SJCRH30 (cell line): ENCODE results near the gene JPH2. TPM values are rescaled to one million over a fixed set of nuclear protein-coding genes. Genes with fewer than 3 reads are reported as not detected.
A peak's percentile ranks its signal among the peaks of the same experiment; 100 is the strongest.

ENCODE experiments used
- DNase-seq, 2 experiments: peaks; one replicate each; pipeline ENCODE4 v3.0.0-alpha.2; 2015 to 2020
- H3K27ac ChIP-seq: fragments of 250-450 bp; sonication (Bioruptor Pico); 2 replicates; pipeline ENCODE4 v1.5.1; 2020; ENCODE audit warnings: mild to moderate bottlenecking, moderate library complexity
- H3K27me3 ChIP-seq: fragments of 250-450 bp; sonication (Bioruptor Pico); 2 replicates; pipeline ENCODE4 v1.5.1; 2020; ENCODE audit warnings: mild to moderate bottlenecking, moderate library complexity
- H3K36me3 ChIP-seq: fragments of 250-450 bp; sonication (Bioruptor Pico); 2 replicates; pipeline ENCODE4 v1.5.1; 2020; ENCODE audit warnings: mild to moderate bottlenecking, moderate library complexity
- H3K4me1 ChIP-seq: fragments of 250-450 bp; sonication (Bioruptor Pico); 2 replicates; pipeline ENCODE4 v1.5.1; 2020; ENCODE audit warnings: mild to moderate bottlenecking, moderate library complexity
- H3K4me3 ChIP-seq: fragments of 250-450 bp; sonication (Bioruptor Pico); 2 replicates; pipeline ENCODE4 v1.5.1; 2020; ENCODE audit warnings: mild to moderate bottlenecking, moderate library complexity
- H3K9me3 ChIP-seq: fragments of 250-450 bp; sonication (Bioruptor Pico); replicated peaks from 2 replicates; pipeline ENCODE4 v1.5.1; 2020; ENCODE audit warnings: mild to moderate bottlenecking, moderate library complexity
- total RNA-seq: library from RNA; depleted of rRNA; stranded (reverse); fragments of >200 nt; shearing (Covaris generic); gene quantifications from 2 replicates; pipeline ENCODE4 v1.2.3, GENCODE V29; 2014

Gene JPH2
- total RNA-seq, 1 experiment from 2014 or later = 7.4 TPM

GRCh38 chr20:44104798-44105517 is 82.0 kb downstream of the JPH2 start:
- Histone ChIP-seq H3K4me3 (no peak overlapping the region), H3K4me1 (peaks cover 21% of the 10 kb centered on the region), H3K9me3 (peaks cover 19% of the 10 kb centered on the region), H3K27ac (no peak overlapping the region), H3K27me3 (no peaks in the 10 kb centered on the region), H3K36me3 (no peaks in the 10 kb centered on the region)
- DNase-seq = peak; percentile 95 to 99

- H3K27ac ChIP-seq = no peak overlapping the region
- H3K36me3 ChIP-seq = no peaks in the 10 kb centered on the region
Observed at GRCh38 chr20:44102582-44102981, 84.4 kb downstream of the JPH2 start.

GRCh38 chr20:44099832-44100231 is 87.2 kb downstream of the JPH2 start:
- Histone ChIP-seq H3K27ac (no peak overlapping the region), H3K9me3 (peaks cover 9% of the 10 kb centered on the region; the same call in 1 of the 2 replicates), H3K4me1 (peaks cover 9% of the 10 kb centered on the region), H3K36me3 (no peaks in the 10 kb centered on the region), H3K4me3 (no peak overlapping the region), H3K27me3 (no peaks in the 10 kb centered on the region)
- DNase-seq = no peak

More at GRCh38 chr20:44102582-44102981, 84.4 kb downstream of the JPH2 start:
- Histone ChIP-seq H3K9me3 (peaks cover 9% of the 10 kb centered on the region; the same call in 1 of the 2 replicates), H3K4me3 (no peak overlapping the region), H3K27me3 (no peaks in the 10 kb centered on the region), H3K4me1 (peaks cover 25% of the 10 kb centered on the region)
- DNase-seq = no peak

- peaks cover 5% of the 10 kb centered on the region; the same call in 1 of the 2 replicates for H3K4me1 ChIP-seq
- H3K4me3 ChIP-seq = no peak overlapping the region
- no peak for DNase-seq
- H3K36me3 ChIP-seq = no peaks in the 10 kb centered on the region
- H3K27ac ChIP-seq = no peak overlapping the region
- no peaks in the 10 kb centered on the region for H3K27me3 ChIP-seq
- H3K9me3 ChIP-seq = peaks cover 9% of the 10 kb centered on the region; the same call in 1 of the 2 replicates
Observed at GRCh38 chr20:44098657-44099056, 88.3 kb downstream of the JPH2 start.

GRCh38 chr20:44098256-44098630 is 88.7 kb downstream of the JPH2 start:
- H3K36me3 ChIP-seq = no peaks in the 10 kb centered on the region
- DNase-seq = no peak
- no peak overlapping the region for H3K27ac ChIP-seq
- H3K4me3 ChIP-seq = no peak overlapping the region
- H3K9me3 ChIP-seq = peaks cover 9% of the 10 kb centered on the region; the same call in 1 of the 2 replicates
- no peaks in the 10 kb centered on the region for H3K27me3 ChIP-seq
- H3K4me1 ChIP-seq = peaks cover 5% of the 10 kb centered on the region; the same call in 1 of the 2 replicates

GRCh38 chr20:44097521-44098255 is 89.3 kb downstream of the JPH2 start:
- no peak for DNase-seq

GRCh38 chr20:44095831-44096230 is 91.2 kb downstream of the JPH2 start:
- DNase-seq = no peak
- no peak overlapping the region for H3K27ac ChIP-seq
- no peaks in the 10 kb centered on the region for H3K9me3 ChIP-seq
- H3K4me1 ChIP-seq = peaks cover 5% of the 10 kb centered on the region; the same call in 1 of the 2 replicates
- H3K27me3 ChIP-seq = no peaks in the 10 kb centered on the region
- no peak overlapping the region for H3K4me3 ChIP-seq
- no peaks in the 10 kb centered on the region for H3K36me3 ChIP-seq

More at GRCh38 chr20:44097521-44098255, 89.3 kb downstream of the JPH2 start:
- H3K27me3 ChIP-seq = no peaks in the 10 kb centered on the region
- no peak overlapping the region for H3K4me3 ChIP-seq
- H3K36me3 ChIP-seq = no peaks in the 10 kb centered on the region
- H3K4me1 ChIP-seq = peaks cover 5% of the 10 kb centered on the region; the same call in 1 of the 2 replicates
- H3K27ac ChIP-seq = no peak overlapping the region
- H3K9me3 ChIP-seq = peaks cover 9% of the 10 kb centered on the region; the same call in 1 of the 2 replicates

- peaks cover 8% of the 10 kb centered on the region; the same call in 1 of the 2 replicates for H3K4me1 ChIP-seq
- no peak overlapping the region for H3K4me3 ChIP-seq
- no peaks in the 10 kb centered on the region for H3K36me3 ChIP-seq
- no peaks in the 10 kb centered on the region for H3K9me3 ChIP-seq
- no peak for DNase-seq
- H3K27ac ChIP-seq = no peak overlapping the region
- no peaks in the 10 kb centered on the region for H3K27me3 ChIP-seq
Observed at GRCh38 chr20:44093249-44093582, 93.8 kb downstream of the JPH2 start.

GRCh38 chr20:44092551-44093248 is 94.3 kb downstream of the JPH2 start:
- no peaks in the 10 kb centered on the region for H3K36me3 ChIP-seq
- H3K27me3 ChIP-seq = no peaks in the 10 kb centered on the region
- no peak overlapping the region for H3K4me3 ChIP-seq
- H3K9me3 ChIP-seq = no peaks in the 10 kb centered on the region
- H3K4me1 ChIP-seq = peaks cover 8% of the 10 kb centered on the region; the same call in 1 of the 2 replicates
- no peak overlapping the region for H3K27ac ChIP-seq
- peak; percentile 69 to 81 for DNase-seq

GRCh38 chr20:44091026-44091425 is 96.0 kb downstream of the JPH2 start:
- Histone ChIP-seq H3K9me3 (no peaks in the 10 kb centered on the region), H3K36me3 (no peaks in the 10 kb centered on the region), H3K27me3 (no peaks in the 10 kb centered on the region), H3K4me1 (peaks cover 8% of the 10 kb centered on the region; the same call in 1 of the 2 replicates), H3K4me3 (no peak overlapping the region), H3K27ac (no peak overlapping the region)
- no peak for DNase-seq

- Histone ChIP-seq H3K9me3 (no peaks in the 10 kb centered on the region), H3K4me1 (peaks cover 8% of the 10 kb centered on the region; the same call in 1 of the 2 replicates), H3K36me3 (no peaks in the 10 kb centered on the region), H3K27me3 (no peaks in the 10 kb centered on the region), H3K4me3 (peak overlapping the region; percentile 16), H3K27ac (no peak overlapping the region)
- peak; percentile 85 to 93 for DNase-seq
Observed at GRCh38 chr20:44089987-44090674, 96.9 kb downstream of the JPH2 start.

GRCh38 chr20:44087857-44088120 is 99.2 kb downstream of the JPH2 start:
- H3K36me3 ChIP-seq = no peaks in the 10 kb centered on the region
- no peak for DNase-seq
- H3K27ac ChIP-seq = no peak overlapping the region
- H3K4me3 ChIP-seq = no peak overlapping the region
- no peaks in the 10 kb centered on the region for H3K9me3 ChIP-seq
- H3K4me1 ChIP-seq = peaks cover 17% of the 10 kb centered on the region
- H3K27me3 ChIP-seq = no peaks in the 10 kb centered on the region

- Histone ChIP-seq H3K27ac (no peak overlapping the region), H3K36me3 (no peaks in the 10 kb centered on the region), H3K4me3 (no peak overlapping the region), H3K27me3 (no peaks in the 10 kb centered on the region), H3K9me3 (no peaks in the 10 kb centered on the region), H3K4me1 (peaks cover 17% of the 10 kb centered on the region)
- DNase-seq = no peak
Observed at GRCh38 chr20:44087051-44087856, 99.7 kb downstream of the JPH2 start.
